Measurements from ENCODE around the gene CBX4. TPM values are rescaled to one million over a fixed set of nuclear protein-coding genes. Genes with fewer than 3 reads are reported as not detected.

The CBX4 gene
- total and polyA plus RNA-seq, 2 of the 13 experiments (the other 11 are each of a cell fraction or from before 2014, with no cell fraction given), result 25.8 to 50.8 TPM

DNA sequence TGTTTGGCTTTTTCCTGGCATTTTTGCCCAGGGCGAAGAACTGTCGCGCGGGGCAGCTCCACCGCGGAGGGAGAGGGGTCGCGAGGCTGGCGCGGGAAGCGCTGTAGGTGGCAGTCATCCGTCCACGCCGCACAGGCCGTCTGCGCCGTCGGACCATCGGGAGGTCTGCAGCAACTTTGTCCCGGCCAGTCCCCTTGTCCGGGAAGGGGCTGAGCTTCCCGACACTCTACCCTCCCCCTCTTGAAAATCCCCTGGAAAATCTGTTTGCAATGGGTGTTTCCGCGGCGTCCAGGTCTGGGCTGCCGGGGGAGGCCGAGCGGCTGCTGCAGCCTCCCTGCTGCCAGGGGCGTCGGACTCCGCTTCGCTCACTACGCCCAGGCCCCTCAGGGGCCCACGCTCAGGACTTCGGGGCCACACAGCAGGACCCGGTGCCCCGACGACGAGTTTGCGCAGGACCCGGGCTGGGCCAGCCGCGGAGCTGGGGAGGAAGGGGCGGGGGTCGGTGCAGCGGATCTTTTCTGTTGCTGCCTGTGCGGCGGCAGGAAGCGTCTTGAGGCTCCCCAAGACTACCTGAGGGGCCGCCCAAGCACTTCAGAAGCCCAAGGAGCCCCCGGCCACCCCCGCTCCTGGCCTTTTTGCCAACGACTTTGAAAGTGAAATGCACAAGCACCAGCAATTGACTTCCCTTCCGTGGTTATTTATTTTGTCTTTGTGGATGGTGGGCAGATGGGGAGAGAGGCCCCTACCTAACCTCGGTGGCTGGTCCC lies 2.3 kb upstream of the CBX4 start (continued):
- TF ChIP-seq ZNF160 (CRISPR knock-in tag; IDR thresholded peaks at IDR 0.05), result no peak
- TF ChIP-seq RXRB (CRISPR knock-in tag; IDR thresholded peaks at IDR 0.05; ENCODE audit: borderline replicate concordance), result 0 out of 2 replicates have a peak, but pooled peaks have one; percentile 29
- TF ChIP-seq ZNF343 (CRISPR knock-in tag; IDR thresholded peaks at IDR 0.05), result no peak
- no peak for TF ChIP-seq TCF12 (IDR thresholded peaks at IDR 0.05)
- no peak for TF ChIP-seq TCF12 (CRISPR knock-in tag; IDR thresholded peaks at IDR 0.05)
- TF ChIP-seq, protein P1, sequence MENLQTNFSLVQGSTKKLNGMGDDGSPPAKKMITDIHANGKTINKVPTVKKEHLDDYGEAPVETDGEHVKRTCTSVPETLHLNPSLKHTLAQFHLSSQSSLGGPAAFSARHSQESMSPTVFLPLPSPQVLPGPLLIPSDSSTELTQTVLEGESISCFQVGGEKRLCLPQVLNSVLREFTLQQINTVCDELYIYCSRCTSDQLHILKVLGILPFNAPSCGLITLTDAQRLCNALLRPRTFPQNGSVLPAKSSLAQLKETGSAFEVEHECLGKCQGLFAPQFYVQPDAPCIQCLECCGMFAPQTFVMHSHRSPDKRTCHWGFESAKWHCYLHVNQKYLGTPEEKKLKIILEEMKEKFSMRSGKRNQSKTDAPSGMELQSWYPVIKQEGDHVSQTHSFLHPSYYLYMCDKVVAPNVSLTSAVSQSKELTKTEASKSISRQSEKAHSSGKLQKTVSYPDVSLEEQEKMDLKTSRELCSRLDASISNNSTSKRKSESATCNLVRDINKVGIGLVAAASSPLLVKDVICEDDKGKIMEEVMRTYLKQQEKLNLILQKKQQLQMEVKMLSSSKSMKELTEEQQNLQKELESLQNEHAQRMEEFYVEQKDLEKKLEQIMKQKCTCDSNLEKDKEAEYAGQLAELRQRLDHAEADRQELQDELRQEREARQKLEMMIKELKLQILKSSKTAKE (CRISPR knock-in tag; IDR thresholded peaks at IDR 0.05; ENCODE audit: borderline replicate concordance), result no peak
- TF ChIP-seq POGZ (CRISPR knock-in tag; IDR thresholded peaks at IDR 0.05), result no peak
- TF ChIP-seq, protein P2, sequence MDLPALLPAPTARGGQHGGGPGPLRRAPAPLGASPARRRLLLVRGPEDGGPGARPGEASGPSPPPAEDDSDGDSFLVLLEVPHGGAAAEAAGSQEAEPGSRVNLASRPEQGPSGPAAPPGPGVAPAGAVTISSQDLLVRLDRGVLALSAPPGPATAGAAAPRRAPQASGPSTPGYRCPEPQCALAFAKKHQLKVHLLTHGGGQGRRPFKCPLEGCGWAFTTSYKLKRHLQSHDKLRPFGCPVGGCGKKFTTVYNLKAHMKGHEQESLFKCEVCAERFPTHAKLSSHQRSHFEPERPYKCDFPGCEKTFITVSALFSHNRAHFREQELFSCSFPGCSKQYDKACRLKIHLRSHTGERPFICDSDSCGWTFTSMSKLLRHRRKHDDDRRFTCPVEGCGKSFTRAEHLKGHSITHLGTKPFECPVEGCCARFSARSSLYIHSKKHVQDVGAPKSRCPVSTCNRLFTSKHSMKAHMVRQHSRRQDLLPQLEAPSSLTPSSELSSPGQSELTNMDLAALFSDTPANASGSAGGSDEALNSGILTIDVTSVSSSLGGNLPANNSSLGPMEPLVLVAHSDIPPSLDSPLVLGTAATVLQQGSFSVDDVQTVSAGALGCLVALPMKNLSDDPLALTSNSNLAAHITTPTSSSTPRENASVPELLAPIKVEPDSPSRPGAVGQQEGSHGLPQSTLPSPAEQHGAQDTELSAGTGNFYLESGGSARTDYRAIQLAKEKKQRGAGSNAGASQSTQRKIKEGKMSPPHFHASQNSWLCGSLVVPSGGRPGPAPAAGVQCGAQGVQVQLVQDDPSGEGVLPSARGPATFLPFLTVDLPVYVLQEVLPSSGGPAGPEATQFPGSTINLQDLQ (CRISPR knock-in tag; IDR thresholded peaks at IDR 0.05), result no peak
- TF ChIP-seq YEATS2 (CRISPR knock-in tag; IDR thresholded peaks at IDR 0.05; ENCODE audit: borderline replicate concordance), result 0 out of 2 replicates have a peak, but pooled peaks have one; percentile 24
- TF ChIP-seq, protein P3, sequence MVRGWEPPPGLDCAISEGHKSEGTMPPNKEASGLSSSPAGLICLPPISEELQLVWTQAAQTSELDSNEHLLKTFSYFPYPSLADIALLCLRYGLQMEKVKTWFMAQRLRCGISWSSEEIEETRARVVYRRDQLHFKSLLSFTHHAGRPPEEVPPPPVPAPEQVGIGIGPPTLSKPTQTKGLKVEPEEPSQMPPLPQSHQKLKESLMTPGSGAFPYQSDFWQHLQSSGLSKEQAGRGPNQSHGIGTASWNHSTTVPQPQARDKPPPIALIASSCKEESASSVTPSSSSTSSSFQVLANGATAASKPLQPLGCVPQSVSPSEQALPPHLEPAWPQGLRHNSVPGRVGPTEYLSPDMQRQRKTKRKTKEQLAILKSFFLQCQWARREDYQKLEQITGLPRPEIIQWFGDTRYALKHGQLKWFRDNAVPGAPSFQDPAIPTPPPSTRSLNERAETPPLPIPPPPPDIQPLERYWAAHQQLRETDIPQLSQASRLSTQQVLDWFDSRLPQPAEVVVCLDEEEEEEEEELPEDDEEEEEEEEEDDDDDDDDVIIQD (CRISPR knock-in tag; IDR thresholded peaks at IDR 0.05; ENCODE audit: low read depth), result no peak
- no peak for TF ChIP-seq SRSF9 (IDR thresholded peaks at IDR 0.05; ENCODE audit: borderline replicate concordance, insufficient read depth, low read depth, low read length, poor library complexity, severe bottlenecking)
- no peak for TF ChIP-seq HMG20B (CRISPR knock-in tag; conservative IDR thresholded peaks at IDR 0.05)
- TF ChIP-seq ZNF460 (CRISPR knock-in tag; IDR thresholded peaks at IDR 0.05; ENCODE audit: borderline replicate concordance), result no peak
- TF ChIP-seq PPARG (CRISPR knock-in tag; conservative IDR thresholded peaks at IDR 0.05), result 0 out of 2 replicates have a peak, but pooled peaks have one; percentile 18
- no peak for TF ChIP-seq ZNF75D (CRISPR knock-in tag; IDR thresholded peaks at IDR 0.05; ENCODE audit: borderline replicate concordance)
- no peak for TF ChIP-seq NRL (CRISPR knock-in tag; IDR thresholded peaks at IDR 0.05; ENCODE audit: borderline replicate concordance)
- TF ChIP-seq, protein P4, sequence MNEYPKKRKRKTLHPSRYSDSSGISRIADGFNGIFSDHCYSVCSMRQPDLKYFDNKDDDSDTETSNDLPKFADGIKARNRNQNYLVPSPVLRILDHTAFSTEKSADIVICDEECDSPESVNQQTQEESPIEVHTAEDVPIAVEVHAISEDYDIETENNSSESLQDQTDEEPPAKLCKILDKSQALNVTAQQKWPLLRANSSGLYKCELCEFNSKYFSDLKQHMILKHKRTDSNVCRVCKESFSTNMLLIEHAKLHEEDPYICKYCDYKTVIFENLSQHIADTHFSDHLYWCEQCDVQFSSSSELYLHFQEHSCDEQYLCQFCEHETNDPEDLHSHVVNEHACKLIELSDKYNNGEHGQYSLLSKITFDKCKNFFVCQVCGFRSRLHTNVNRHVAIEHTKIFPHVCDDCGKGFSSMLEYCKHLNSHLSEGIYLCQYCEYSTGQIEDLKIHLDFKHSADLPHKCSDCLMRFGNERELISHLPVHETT (CRISPR knock-in tag; conservative IDR thresholded peaks at IDR 0.05), result no peak
